Stimulated activated CD4-positive, alpha-beta T cell treated with anti-CD3 and anti-CD28 coated beads, Interleukin-4, amount 100 ng/mL, for 1 hour (primary cell): Measurements from ENCODE around the gene BICDL1.
A peak's percentile ranks its signal among the peaks of the same experiment; 100 is the strongest.

ENCODE experiments used
- DNase-seq: peaks from one replicate; pipeline ENCODE4 v3.0.0-alpha.2; 2020

BICDL1 gene

DNA sequence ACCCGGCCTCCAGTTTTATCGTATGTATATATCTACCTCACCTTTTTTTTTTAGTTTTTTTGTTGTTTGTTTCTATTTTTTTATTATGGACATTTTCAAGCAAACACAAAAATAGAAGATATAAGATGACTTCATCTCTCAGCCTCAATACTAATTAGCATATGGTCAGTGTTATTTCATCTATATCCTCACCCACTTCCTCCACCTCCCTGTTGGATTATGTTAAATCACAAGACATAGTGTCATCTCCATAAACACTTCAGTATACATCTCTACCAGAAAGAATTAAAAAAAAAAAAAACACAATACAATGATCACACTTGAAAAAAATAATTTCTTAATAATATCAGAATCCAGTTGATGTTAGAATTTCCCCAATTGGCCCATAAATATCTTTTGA lies 92.6 kb downstream of the BICDL1 start:
- DNase-seq: no peak

DNA sequence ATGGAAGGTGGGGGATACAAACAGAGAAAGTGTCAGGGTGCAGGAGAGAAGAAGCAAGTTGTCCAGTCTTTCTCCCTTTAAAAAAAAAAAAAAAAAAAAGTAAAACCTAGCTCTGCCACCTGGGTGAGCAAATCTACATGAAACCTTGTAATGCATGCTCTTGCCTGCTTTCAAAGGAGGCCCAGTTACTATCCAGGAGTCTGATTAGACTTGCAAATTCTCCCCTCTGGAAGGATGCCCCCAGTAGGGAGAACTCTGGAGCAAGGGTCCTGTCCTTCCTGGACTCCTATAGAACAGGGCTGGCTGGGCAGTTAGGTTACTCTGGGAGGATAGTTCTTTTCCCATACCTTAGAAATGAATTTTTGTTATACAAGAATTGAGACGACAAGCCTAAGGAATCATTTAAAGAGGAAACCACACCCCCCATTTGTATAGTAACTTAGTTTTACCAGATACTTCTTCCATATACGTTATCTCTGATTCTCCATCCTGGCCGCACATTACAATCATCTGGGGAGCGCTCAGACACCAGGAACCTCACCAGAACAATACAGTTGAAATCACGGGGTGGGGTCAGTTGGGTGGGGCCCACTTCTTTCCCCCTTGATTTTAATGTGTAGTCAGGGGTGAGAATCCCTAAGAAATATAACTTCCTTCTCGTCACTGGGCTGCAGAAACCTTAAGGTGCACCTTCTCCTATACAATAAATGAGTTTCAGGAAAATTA lies 97.0 kb downstream of the BICDL1 start:
- no peak for DNase-seq

DNA sequence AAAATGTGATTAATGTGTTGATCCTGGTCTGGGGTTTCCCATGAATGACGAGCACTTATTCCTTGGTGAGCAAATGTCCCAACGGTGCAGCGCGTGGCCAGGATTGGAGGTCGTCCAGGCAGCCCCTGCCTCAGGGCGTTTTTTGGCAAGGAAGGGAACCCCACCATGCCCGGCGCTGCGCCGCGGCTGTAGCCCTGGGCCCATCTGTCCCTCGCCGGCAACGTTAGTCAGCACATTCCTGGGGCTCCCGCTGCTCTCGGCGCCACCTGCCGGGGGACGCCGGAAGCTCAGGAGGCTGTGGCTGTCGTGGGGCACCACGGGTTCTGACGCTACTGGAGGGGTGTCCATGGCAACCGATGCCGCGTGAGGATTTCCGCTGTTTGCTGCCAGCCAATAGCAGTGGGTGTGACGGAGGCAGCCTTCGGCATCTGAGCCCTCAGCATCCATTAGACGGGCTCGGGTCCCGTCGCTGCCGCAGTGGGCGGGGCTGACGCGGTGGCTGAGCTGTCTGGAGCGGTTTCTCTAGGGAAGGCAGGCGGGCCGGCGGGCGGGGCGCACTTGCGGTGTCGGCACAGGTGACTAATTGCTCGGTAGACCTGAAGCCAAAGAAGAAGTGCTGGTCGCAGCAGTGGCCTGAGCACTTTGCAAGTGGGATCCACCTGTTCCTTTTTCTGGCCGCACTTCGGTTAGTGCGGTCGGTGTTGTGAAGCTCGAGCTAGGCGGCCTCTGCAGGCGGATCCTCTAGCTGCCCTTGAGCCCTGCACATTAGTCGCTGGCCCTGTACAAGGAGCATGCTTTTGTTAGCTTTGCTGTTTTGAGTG lies 98.0 kb downstream of the BICDL1 start:
- peak; percentile 99 for DNase-seq

DNA sequence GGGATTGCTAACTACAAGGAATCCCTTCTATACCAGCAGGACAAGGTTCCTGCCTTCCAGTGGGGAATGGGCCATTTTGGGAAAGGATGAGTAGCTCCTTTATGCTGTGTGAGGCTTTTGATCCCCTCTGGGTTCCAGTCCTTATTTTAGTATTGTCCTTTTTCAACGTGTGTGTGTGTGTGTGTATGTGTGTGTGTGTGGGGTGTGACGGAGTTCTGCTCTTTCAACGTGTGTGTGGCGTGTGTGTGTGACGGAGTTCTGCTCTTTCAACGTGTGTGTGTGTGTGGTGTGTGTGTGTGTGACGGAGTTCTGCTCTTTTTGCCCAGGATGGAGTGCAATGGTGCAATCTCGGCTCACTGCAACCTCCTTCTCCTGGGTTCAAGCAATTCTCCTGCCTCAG lies 100.1 kb downstream of the BICDL1 start:
- no peak for DNase-seq

DNA sequence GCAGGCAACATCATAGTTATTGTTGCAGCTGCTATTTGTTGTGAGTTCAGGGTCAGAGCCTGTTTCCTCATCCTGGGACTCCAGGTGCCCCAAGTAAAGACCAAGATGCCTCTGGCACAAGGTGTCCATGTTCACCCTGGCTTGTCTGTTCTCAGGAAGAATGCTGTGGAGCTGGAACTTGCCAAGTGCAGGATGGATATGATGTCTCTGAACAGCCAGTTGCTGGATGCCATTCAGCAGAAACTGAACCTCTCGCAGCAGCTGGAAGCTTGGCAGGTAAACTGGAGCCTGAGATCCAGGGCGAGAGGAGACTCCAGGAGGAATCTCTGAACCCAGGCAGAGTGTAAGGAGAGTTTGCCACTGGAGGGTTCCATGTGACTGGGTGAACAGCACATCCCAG lies 100.8 kb downstream of the BICDL1 start:
- DNase-seq: no peak

DNA sequence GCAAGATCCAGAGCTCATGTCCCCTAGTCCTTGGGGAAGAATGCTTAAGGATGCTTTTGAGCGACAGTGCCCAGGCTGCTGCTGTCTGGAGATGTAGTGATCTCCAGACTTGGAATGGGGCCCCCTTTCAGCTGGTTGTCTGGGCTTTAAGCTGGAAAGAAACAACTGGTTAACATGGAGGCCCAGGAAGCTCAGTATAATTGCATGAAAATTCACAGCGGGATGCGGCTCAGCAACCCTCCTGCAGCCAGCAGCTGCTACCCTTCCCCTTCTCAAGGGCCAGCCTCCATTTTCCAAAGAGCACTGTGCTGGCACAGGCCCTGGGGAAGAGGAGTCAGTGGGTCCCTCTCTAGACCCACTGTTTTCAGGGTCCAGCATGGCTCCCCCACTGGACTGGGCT lies 101.2 kb downstream of the BICDL1 start:
- no peak for DNase-seq

DNA sequence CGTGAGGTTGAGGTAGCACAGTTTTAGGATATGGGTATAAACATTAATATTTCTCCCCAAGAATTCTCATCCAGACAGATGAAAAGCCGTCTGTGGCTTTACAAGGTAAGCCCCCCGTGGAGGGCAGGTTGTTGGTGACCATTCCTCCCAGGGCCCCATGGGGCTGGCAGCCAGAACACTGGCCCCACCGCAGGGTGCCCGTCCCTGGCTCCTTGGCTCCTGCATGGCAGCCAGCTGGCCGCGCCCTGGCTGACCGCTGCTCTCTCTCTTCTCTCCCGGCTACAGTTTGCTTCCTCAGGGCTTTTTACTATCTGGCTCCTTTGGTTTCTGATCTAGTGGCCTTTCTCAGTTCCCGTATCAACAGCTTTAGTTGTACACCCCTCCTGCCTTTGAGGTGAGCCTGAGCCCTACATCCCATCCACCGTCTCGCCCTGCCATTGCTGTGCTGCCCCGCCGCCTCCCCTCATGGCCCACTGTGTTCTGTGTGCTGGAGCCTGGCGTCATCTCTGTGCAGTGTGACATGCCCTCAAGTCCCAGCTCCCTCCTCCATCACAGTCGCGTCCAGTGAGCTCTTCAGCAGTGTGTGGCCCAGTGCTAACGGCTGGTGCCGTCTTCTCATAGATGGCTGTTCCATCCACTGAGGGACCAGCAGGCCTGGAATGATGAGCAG lies 101.7 kb downstream of the BICDL1 start:
- no peak for DNase-seq

DNA sequence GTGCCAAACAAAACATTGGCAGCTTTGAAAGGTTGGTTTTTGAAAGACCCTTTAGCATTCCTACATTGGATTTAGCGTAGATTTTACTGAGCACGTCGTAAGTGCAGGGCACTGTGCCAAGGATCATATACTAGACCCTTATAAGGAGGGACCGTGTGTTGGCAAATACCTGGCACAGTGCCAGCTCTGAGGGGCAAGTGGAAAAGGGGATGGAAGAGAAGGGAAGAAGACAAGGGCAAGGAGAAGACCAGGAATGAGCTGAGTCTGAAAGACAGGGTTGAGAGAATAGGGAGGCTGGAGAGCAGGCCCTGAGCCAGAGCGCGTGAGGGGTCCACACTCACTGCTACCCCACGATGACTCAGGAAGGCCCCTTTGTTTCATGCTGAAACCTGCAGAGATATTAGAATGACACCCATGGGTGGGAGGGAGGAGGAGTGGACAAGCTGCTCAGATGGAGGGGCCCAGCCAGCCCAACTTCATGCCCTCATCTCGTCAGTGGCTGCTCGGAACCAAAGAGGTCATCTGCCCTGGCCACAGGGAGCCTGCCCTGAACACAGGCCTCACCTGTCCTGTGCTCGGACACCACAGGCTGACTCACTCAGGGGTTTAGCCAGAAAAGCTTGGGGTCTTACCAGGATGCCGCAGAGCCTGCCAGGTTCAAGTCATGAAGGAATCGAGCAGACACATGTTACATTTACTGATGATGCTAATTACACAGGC lies 102.5 kb downstream of the BICDL1 start:
- DNase-seq: no peak

DNA sequence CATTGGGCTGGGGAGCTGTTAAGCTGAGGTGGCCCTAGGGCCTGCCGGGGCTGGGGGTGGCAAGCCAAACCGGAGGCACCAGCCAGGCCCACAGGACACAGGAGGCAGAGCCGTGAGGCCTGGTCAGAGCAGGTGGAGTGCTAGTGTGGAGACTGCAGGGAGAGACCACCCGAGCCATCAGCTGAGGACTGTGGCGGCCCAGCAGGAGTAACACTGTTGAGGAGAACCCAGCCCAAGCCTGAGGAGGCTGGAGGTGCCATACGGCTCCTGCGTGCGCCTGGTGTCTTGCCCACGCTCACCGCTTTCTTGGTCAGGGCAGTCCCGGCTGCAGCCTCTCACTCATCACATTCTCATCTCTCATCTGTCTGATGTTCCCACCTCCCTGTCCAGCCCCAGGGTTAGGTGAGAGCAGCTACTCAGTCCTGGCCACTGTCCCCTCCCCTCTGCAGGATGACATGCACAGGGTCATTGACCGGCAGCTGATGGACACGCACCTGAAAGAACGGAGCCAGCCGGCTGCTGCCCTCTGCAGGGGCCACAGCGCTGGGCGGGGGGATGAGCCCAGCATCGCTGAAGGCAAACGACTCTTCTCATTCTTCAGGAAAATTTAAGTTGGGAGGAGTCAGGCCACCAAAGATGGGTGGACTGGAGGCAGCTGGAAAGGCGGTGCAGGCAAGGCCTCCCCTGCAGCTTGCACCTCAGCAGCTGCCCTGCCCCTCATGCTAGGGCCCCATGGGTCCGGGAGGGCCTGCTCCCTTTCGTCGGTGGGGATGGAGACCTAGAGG lies 103.7 kb downstream of the BICDL1 start:
- no peak for DNase-seq

DNA sequence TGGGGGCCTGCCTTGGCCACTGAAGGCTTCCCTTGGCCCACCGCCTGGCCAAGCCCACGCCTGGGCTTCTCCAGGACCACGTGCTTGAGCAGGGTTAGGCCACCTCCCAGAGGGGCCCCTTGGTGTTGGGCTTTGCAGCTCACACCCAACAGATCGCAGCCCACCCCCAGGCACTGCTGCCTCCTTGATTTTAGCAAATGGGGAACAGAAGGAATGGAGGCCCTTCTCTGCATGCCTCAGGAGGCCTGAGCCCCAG lies 104.2 kb downstream of the BICDL1 start:
- no peak for DNase-seq

DNA sequence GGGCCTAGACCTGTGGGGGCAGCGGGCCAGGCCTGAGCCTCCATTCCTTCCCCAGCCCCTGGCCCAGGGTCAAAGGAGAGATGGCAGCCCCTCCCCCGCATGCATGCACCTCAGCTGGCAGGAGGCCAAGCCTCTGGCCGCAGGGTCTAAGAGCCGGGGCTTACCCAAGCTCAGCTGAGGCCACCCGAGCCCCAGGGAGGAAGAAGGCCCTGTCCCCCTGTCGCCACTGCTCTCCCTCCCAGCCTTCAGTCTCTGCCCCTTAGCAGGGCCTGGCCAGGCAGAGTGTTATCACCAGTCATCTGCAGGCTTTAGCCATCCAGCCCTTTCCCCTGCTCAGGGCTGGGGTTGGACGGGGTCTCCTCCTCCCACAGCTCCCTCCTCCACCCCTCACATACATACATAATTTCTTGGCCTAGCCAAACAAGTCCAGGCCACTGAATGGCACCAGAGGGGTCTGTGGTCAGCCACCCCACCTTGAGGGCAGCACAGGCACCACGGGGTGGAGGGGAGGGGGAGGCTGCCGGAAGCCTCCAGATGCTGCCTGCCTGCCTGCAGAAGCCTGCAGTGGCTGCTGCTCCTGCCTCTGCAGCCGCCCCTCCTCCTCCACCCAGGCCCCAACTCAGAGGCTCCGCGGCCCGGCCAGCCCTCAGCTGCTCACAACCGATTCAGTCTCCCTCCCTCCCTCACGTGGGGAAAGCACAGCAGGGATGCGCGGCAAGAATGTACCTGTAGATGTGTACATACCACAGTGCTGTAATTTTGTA lies 104.7 kb downstream of the BICDL1 start:
- DNase-seq: no peak

DNA sequence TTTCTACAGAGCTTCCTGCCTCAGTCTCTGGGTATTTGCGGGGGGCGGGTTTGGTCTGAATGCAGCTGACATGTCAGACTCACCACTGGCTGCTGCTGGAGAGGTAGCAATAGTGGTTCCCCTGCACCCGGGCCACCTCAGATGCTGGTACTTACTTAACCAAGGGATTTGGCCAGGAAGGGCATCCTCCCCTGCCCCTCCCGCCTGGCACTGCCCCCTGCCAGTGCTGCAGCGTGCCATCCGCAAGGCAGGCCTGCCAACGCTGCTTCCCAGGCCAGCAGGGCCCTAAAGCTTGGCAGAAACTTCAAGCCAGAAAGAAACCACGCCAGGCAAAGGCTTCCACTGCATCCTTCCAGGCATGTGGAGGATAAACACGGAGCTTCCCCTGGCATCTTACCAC lies 105.4 kb downstream of the BICDL1 start:
- no peak for DNase-seq

DNA sequence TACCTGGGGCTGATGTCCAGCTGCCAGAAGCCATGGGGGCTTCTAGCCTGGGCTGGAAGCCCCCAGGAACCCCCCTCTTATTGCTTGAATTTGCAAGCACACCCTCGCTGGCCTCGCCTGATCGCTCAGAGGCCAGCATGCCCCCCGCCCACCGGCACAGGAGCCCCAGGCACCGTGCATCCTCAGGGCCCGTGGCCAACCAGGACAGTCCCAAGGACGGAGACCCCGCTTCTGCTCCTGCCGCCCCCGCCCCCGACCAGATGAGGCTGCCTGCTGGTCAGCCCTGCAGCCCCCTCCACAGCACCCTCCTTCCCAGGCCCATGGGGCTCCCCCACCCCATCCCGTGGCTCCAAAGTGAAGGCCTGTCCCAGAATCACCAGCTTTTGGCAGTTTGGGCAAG lies 106.3 kb downstream of the BICDL1 start:
- no peak for DNase-seq

DNA sequence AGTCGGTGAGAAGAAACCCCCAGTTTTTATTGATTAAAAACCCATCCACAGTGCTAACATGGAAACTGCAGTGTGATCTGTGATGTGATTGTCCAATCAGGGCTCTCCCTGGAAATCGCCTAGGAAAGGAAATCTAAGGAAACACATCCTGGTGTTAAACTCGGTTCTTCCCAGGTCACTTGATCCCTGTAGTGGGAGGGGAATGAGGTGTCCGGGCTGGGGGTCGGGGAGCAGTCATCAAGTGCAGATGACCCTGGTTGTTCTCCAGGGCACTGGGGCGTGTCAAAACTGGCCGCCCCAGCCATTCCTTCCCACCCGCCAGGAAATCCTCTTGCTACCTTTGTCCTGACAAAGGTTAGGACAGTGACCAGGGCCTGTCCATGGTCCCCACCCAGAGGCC lies 106.7 kb downstream of the BICDL1 start:
- DNase-seq: no peak

DNA sequence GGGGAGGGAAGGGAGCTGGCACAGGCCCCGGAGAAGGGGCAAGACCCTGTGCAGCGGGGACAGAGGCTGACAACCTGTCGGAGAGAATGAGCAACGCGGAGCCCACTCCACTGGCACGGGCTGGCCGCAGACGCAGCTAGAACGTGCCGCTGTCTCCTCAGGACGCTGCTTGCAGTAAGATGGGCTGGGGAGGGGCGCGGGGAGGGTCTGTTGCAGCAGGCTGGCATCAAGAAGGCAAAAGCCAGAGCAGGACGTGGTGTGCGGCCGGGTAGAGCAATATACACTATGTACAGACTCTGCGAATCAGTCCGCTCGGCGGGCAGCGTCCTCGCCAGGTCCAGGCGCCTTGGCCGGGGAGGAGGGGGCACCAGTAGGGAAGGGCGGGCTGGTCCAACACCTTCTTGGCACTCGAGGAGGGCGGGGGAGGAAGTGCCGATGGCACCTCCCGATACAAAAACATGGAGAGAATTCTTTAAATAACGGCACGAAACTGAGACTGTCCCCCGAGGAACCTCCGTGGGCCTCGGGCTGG lies 107.7 kb downstream of the BICDL1 start:
- DNase-seq: no peak

DNA sequence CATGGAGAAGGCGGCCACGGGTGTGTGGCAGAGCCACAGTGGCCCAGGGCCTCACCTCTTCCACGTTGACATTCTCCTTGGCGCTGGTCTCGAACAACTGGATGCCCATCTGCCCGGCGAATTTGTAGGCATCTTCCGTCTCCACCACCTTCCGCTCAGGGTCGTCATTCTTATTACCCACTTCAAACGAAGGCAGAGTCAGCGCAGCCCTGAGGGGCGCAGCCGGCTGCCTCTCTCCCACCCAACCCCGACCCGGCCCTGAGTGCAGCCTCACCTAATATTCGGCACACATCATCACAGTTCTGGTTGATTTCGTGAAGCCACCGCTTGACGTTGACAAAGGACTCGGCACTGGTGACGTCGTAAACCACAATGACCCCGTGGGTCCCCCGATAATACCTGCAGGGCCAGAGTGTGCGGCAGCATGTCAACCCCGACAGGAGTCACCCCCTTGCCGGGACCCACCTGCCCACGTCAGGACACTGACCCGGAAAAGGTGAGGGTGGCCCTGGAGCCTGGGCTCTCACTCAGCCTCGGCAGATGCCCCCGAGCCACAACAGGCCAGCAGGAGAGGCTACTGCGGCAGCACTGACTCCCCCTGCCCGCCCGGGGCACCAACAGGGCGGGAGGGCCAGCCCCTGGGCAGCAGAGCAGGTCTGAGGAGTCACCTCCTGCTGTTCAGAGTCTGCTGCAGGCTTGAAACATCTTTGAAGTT lies 109.9 kb downstream of the BICDL1 start:
- DNase-seq: no peak

DNA sequence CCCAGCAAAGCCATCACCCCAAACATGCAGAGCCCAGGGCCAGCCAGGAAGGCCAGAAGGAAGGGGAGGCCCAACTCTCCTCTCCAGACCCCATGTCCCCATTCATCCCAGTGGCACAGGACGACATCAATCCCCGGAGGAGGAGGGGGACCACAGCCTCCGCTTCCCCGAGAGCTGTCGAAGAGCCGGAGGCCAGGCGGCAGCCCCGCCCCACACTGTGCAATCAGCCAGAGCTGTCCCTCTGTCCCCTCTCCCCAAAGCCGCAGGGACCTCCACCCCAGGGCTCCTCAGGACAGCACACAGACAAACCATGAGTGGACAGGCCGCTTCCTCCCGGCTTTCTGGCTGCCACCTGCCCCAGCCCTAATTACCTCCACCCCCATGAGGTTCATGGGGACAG lies 110.7 kb downstream of the BICDL1 start:
- DNase-seq: no peak

DNA sequence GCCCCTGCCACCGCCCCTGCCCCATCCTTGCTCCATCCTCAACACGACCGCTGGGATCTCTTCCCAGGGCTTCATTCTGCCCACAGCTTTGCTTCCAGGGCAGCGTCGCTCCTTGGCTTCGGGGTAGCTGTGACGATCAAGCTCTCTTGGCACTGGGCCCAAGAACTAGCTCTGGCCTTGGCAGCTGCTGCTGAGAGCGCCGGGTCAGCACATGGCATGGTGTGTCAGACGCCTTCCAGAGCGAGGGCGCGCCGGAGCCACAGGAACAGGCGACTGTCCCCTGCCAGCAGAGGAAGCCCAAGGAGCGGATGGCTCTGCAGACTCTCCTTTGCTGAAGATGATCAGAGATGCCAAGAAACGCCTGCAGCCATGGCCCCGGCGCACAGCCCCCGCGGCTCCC lies 111.6 kb downstream of the BICDL1 start:
- DNase-seq: no peak

DNA sequence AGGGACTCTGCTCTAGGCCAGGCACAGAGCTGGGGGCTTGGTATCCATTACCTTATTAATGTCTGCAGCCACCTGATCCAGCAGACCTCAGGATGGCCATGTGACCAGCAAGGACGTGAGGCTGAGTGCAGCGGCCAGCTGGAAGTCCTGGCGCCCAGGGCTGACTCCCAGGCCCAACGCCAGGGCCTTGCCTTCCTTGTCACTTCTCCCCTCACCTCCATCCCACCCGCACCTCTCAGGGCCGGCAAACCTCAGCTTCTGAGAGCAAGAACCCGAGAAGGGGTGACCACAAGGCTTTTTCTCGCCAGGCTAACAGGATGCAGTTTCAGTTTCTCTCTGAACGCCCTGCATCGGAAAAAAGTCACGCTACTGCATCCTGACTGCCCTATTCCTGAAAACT lies 112.1 kb downstream of the BICDL1 start:
- DNase-seq: no peak

DNA sequence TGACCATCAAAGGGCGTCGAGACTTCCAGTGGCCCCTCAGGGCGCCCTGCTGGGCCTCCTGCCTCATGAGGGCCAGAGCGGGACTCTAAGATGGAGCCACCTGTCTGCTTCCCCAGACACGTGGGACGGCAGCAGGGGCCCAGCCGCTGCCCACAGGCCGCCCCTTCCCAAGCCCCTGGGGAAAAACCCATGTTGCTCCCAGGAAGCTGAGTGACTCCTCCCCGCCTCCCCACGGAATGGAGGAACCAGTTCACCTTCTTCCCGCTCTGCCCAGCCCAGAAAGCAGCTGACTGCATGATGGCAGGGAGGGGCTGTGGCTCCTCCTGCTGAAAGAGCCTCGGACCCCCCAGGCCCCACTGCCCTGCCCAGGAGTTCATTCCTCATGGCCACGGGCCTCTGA lies 112.6 kb downstream of the BICDL1 start:
- DNase-seq: no peak
